SJCRH30 (cell line): ENCODE results near the gene KCNMA1. TPM values are rescaled to one million over a fixed set of nuclear protein-coding genes. Genes with fewer than 3 reads are reported as not detected.

ENCODE experiments used
- DNase-seq, 2 experiments: peaks; one replicate each; pipeline ENCODE4 v3.0.0-alpha.2; 2015 to 2020
- H3K27ac ChIP-seq: fragments of 250-450 bp; sonication (Bioruptor Pico); 2 replicates; pipeline ENCODE4 v1.5.1; 2020; ENCODE audit warnings: mild to moderate bottlenecking, moderate library complexity
- H3K27me3 ChIP-seq: fragments of 250-450 bp; sonication (Bioruptor Pico); 2 replicates; pipeline ENCODE4 v1.5.1; 2020; ENCODE audit warnings: mild to moderate bottlenecking, moderate library complexity
- H3K36me3 ChIP-seq: fragments of 250-450 bp; sonication (Bioruptor Pico); 2 replicates; pipeline ENCODE4 v1.5.1; 2020; ENCODE audit warnings: mild to moderate bottlenecking, moderate library complexity
- H3K4me1 ChIP-seq: fragments of 250-450 bp; sonication (Bioruptor Pico); 2 replicates; pipeline ENCODE4 v1.5.1; 2020; ENCODE audit warnings: mild to moderate bottlenecking, moderate library complexity
- H3K4me3 ChIP-seq: fragments of 250-450 bp; sonication (Bioruptor Pico); 2 replicates; pipeline ENCODE4 v1.5.1; 2020; ENCODE audit warnings: mild to moderate bottlenecking, moderate library complexity
- H3K9me3 ChIP-seq: fragments of 250-450 bp; sonication (Bioruptor Pico); replicated peaks from 2 replicates; pipeline ENCODE4 v1.5.1; 2020; ENCODE audit warnings: mild to moderate bottlenecking, moderate library complexity
- total RNA-seq: library from RNA; depleted of rRNA; stranded (reverse); fragments of >200 nt; shearing (Covaris generic); gene quantifications from 2 replicates; pipeline ENCODE4 v1.2.3, GENCODE V29; 2014

KCNMA1 gene
- total RNA-seq, 1 experiment from 2014 or later = 0.69 TPM

GRCh38 chr10:77269163-77269562 lies 368.4 kb downstream of the KCNMA1 start:
- H3K27ac ChIP-seq = no peak overlapping the region
- H3K4me1 ChIP-seq = peaks cover 12% of the 10 kb centered on the region
- no peak overlapping the region for H3K4me3 ChIP-seq
- no peaks in the 10 kb centered on the region for H3K36me3 ChIP-seq
- H3K27me3 ChIP-seq = no peaks in the 10 kb centered on the region
- H3K9me3 ChIP-seq = no peaks in the 10 kb centered on the region; the same call in 1 of the 2 replicates
- DNase-seq = no peak

- Histone ChIP-seq H3K27me3 (no peaks in the 10 kb centered on the region), H3K4me3 (no peak overlapping the region), H3K4me1 (peaks cover 11% of the 10 kb centered on the region), H3K36me3 (no peaks in the 10 kb centered on the region), H3K9me3 (no peaks in the 10 kb centered on the region; the same call in 1 of the 2 replicates), H3K27ac (no peak overlapping the region)
- no peak for DNase-seq
Measured at GRCh38 chr10:77268721-77269120, 368.9 kb downstream of the KCNMA1 start.

- H3K27ac ChIP-seq = no peak overlapping the region
- DNase-seq = no peak
Measured at GRCh38 chr10:77267703-77268675, 369.6 kb downstream of the KCNMA1 start.

GRCh38 chr10:77266242-77266641 lies 371.4 kb downstream of the KCNMA1 start:
- Histone ChIP-seq H3K27ac (no peak overlapping the region), H3K4me3 (no peak overlapping the region), H3K36me3 (no peaks in the 10 kb centered on the region), H3K4me1 (peaks cover 8% of the 10 kb centered on the region), H3K27me3 (no peaks in the 10 kb centered on the region), H3K9me3 (no peaks in the 10 kb centered on the region)
- no peak for DNase-seq

More at GRCh38 chr10:77267703-77268675, 369.6 kb downstream of the KCNMA1 start:
- Histone ChIP-seq H3K27me3 (no peaks in the 10 kb centered on the region), H3K4me3 (no peak overlapping the region), H3K4me1 (peaks cover 8% of the 10 kb centered on the region), H3K36me3 (no peaks in the 10 kb centered on the region), H3K9me3 (no peaks in the 10 kb centered on the region)

GRCh38 chr10:77264527-77264926 lies 373.1 kb downstream of the KCNMA1 start:
- Histone ChIP-seq H3K4me3 (no peak overlapping the region), H3K9me3 (no peaks in the 10 kb centered on the region), H3K27ac (no peak overlapping the region), H3K4me1 (peaks cover 8% of the 10 kb centered on the region), H3K27me3 (no peaks in the 10 kb centered on the region), H3K36me3 (no peaks in the 10 kb centered on the region)
- DNase-seq = no peak

GRCh38 chr10:77264107-77264506 lies 373.5 kb downstream of the KCNMA1 start:
- H3K27ac ChIP-seq = no peak overlapping the region
- no peaks in the 10 kb centered on the region for H3K27me3 ChIP-seq
- H3K36me3 ChIP-seq = no peaks in the 10 kb centered on the region
- H3K9me3 ChIP-seq = no peaks in the 10 kb centered on the region
- H3K4me1 ChIP-seq = peaks cover 8% of the 10 kb centered on the region
- H3K4me3 ChIP-seq = no peak overlapping the region
- peak in 1 of 2 experiments; percentile 50 for DNase-seq

- Histone ChIP-seq H3K4me3 (no peak overlapping the region), H3K36me3 (no peaks in the 10 kb centered on the region), H3K27me3 (no peaks in the 10 kb centered on the region), H3K4me1 (peaks cover 8% of the 10 kb centered on the region), H3K9me3 (no peaks in the 10 kb centered on the region), H3K27ac (no peak overlapping the region)
- no peak for DNase-seq
Measured at GRCh38 chr10:77263700-77264099, 373.9 kb downstream of the KCNMA1 start.

- Histone ChIP-seq H3K27me3 (no peaks in the 10 kb centered on the region; the same call in 1 of the 2 replicates), H3K36me3 (no peaks in the 10 kb centered on the region), H3K27ac (no peak overlapping the region), H3K9me3 (no peaks in the 10 kb centered on the region; the same call in 1 of the 2 replicates), H3K4me1 (peaks cover 8% of the 10 kb centered on the region), H3K4me3 (no peak overlapping the region)
- DNase-seq = no peak
Measured at GRCh38 chr10:77261146-77261545, 376.5 kb downstream of the KCNMA1 start.

GRCh38 chr10:77259171-77259874 lies 378.3 kb downstream of the KCNMA1 start:
- Histone ChIP-seq H3K36me3 (no peaks in the 10 kb centered on the region), H3K9me3 (no peaks in the 10 kb centered on the region; the same call in 1 of the 2 replicates), H3K4me1 (peaks cover 6% of the 10 kb centered on the region), H3K27me3 (no peaks in the 10 kb centered on the region; the same call in 1 of the 2 replicates), H3K27ac (no peak overlapping the region), H3K4me3 (no peak overlapping the region)
- DNase-seq = no peak

- H3K9me3 ChIP-seq = peaks cover 3% of the 10 kb centered on the region
- H3K36me3 ChIP-seq = no peaks in the 10 kb centered on the region
- no peak for DNase-seq
- H3K27ac ChIP-seq = no peak overlapping the region
- H3K4me1 ChIP-seq = peaks cover 20% of the 10 kb centered on the region
- H3K4me3 ChIP-seq = no peak overlapping the region
- H3K27me3 ChIP-seq = no peaks in the 10 kb centered on the region; the same call in 1 of the 2 replicates
Measured at GRCh38 chr10:77256346-77256745, 381.3 kb downstream of the KCNMA1 start.

- H3K4me3 ChIP-seq = no peak overlapping the region
- H3K4me1 ChIP-seq = peaks cover 20% of the 10 kb centered on the region
- no peak for DNase-seq
- peaks cover 3% of the 10 kb centered on the region for H3K9me3 ChIP-seq
- no peak overlapping the region for H3K27ac ChIP-seq
- H3K27me3 ChIP-seq = no peaks in the 10 kb centered on the region; the same call in 1 of the 2 replicates
- no peaks in the 10 kb centered on the region for H3K36me3 ChIP-seq
Measured at GRCh38 chr10:77253556-77254064, 384.0 kb downstream of the KCNMA1 start.

- DNase-seq = peak; percentile 46 to 77
- Histone ChIP-seq H3K36me3 (no peaks in the 10 kb centered on the region), H3K27me3 (no peaks in the 10 kb centered on the region; the same call in 1 of the 2 replicates), H3K9me3 (peaks cover 3% of the 10 kb centered on the region), H3K4me1 (peaks cover 20% of the 10 kb centered on the region), H3K4me3 (no peak overlapping the region), H3K27ac (no peak overlapping the region)
Measured at GRCh38 chr10:77253147-77253545, 384.5 kb downstream of the KCNMA1 start.

GRCh38 chr10:77252380-77253146 lies 385.0 kb downstream of the KCNMA1 start:
- no peak overlapping the region for H3K4me3 ChIP-seq
- H3K9me3 ChIP-seq = peaks cover 3% of the 10 kb centered on the region; the same call in 1 of the 2 replicates
- no peak for DNase-seq
- H3K27ac ChIP-seq = no peak overlapping the region
- no peaks in the 10 kb centered on the region for H3K36me3 ChIP-seq
- no peaks in the 10 kb centered on the region for H3K27me3 ChIP-seq
- peaks cover 20% of the 10 kb centered on the region for H3K4me1 ChIP-seq
